Uterus (tissue), 2 donors: ENCODE results near the gene EVL.

Experiments
- POLR2A ChIP-seq, 2 donors: fragments of 450-650 bp; IDR thresholded peaks; one replicate each; pipeline ENCODE4 v1.6.1; 2016; ENCODE audit warnings: antibody characterized with exemption in 2 of 2, mild to moderate bottlenecking in 1 of 2, moderate library complexity in 1 of 2
- TF ChIP-seq, protein P1 (sequence below), 4 experiments: fragments of 200-600 bp in 2 of 4; fragments of 450-650 bp in 2 of 4; sonication (generic) in 2 of 4; IDR thresholded peaks; one replicate each; pipeline ENCODE4 v1.5.1; 2016 to 2019; ENCODE audit warnings: antibody characterized with exemption in 4 of 4, mild to moderate bottlenecking in 2 of 4, moderate library complexity in 1 of 4

DNA sequence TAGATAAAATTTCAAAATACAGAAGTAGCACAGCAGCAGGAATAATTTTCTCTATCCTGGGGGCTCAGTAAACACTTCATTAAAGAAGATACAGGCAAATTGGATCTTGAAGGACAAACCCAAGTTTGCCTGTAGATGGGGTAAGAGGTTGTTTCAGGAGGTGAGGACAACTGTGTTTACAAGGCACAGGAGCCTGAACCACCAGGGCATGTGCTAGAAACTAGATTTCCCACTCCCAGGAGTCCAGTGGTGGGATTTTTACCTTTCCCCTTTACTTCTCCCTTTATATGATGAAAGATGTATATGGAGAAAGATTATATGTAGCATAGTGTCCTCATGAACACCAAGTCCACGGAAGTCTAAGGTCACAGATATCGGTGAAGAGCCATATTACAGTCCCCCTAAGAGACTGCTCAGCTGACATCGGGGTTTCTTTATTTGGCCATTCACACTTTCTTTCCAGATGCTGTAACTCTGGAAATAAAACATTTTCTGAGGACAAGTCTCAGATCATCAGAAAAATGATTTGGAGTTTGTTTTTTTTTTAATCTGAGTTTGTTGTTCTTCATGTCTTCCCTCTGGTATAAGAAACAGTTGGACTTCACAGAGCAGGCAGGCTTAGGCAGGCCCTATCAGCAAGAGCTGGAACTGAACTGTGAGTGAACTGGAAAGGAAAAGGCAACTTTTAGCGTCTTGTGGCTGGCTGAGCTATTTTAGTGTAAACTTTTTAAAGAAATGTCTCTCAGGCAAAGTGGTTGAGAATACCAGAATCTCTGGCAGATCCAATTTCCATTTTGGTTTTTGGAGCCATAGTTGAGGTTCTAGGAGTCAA lies 8.0 kb upstream of the EVL start:
- TF ChIP-seq, protein P1, sequence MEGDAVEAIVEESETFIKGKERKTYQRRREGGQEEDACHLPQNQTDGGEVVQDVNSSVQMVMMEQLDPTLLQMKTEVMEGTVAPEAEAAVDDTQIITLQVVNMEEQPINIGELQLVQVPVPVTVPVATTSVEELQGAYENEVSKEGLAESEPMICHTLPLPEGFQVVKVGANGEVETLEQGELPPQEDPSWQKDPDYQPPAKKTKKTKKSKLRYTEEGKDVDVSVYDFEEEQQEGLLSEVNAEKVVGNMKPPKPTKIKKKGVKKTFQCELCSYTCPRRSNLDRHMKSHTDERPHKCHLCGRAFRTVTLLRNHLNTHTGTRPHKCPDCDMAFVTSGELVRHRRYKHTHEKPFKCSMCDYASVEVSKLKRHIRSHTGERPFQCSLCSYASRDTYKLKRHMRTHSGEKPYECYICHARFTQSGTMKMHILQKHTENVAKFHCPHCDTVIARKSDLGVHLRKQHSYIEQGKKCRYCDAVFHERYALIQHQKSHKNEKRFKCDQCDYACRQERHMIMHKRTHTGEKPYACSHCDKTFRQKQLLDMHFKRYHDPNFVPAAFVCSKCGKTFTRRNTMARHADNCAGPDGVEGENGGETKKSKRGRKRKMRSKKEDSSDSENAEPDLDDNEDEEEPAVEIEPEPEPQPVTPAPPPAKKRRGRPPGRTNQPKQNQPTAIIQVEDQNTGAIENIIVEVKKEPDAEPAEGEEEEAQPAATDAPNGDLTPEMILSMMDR (IDR thresholded peaks at IDR 0.05), result peak; percentile 17 to 39 (median 24)
- no peak for TF ChIP-seq POLR2A (IDR thresholded peaks at IDR 0.05)
